Stimulated activated CD4-positive, alpha-beta T cell treated with anti-CD3 and anti-CD28 coated beads, TNF-alpha, amount 100 ng/mL, for 1 hour (primary cell): ENCODE measurements around the gene AKT2.

Experiments
- DNase-seq, 3 donors: peaks; one replicate each; pipeline ENCODE4 v3.0.0-alpha.2; 2020; ENCODE audit warnings: low read depth in 3 of 3, low spot score in 1 of 3

Gene AKT2

DNA sequence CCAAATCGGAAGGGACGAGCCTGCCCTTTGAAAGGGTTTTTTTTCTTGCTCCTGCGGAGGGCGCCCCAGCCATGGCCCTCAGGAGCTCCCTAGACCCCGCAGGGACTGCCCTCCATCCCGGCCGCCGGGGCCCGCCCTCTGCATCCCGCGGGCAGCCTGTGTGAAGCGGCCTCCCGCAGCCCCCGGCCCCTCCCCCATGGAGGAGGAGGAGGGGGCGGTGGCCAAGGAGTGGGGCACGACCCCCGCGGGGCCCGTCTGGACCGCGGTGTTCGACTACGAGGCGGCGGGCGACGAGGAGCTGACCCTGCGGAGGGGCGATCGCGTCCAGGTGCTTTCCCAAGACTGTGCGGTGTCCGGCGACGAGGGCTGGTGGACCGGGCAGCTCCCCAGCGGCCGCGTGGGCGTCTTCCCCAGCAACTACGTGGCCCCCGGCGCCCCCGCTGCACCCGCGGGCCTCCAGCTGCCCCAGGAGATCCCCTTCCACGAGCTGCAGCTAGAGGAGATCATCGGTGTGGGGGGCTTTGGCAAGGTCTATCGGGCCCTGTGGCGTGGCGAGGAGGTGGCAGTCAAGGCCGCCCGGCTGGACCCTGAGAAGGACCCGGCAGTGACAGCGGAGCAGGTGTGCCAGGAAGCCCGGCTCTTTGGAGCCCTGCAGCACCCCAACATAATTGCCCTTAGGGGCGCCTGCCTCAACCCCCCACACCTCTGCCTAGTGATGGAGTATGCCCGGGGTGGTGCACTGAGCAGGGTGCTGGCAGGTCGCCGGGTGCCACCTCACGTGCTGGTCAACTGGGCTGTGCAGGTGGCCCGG is 93.1 kb downstream of the AKT2 start:
- DNase-seq, result peak in 1 of 3 donors; percentile 5

- peak; percentile 11 to 64 (median 45) for DNase-seq
Observed at GRCh38 chr19:40190891-40191835, 94.0 kb downstream of the AKT2 start, which contains the start of gene MAP3K10. Gene MAP3K10 (plus strand): TSS chr19:40191426. CDS start chr19:40192032, 606 bp downstream.

GRCh38 chr19:40184273-40184672 is 100.9 kb downstream of the AKT2 start:
- no peak for DNase-seq
